ENCODE measurements around the gene SCARF1.

The SCARF1 gene

DNA sequence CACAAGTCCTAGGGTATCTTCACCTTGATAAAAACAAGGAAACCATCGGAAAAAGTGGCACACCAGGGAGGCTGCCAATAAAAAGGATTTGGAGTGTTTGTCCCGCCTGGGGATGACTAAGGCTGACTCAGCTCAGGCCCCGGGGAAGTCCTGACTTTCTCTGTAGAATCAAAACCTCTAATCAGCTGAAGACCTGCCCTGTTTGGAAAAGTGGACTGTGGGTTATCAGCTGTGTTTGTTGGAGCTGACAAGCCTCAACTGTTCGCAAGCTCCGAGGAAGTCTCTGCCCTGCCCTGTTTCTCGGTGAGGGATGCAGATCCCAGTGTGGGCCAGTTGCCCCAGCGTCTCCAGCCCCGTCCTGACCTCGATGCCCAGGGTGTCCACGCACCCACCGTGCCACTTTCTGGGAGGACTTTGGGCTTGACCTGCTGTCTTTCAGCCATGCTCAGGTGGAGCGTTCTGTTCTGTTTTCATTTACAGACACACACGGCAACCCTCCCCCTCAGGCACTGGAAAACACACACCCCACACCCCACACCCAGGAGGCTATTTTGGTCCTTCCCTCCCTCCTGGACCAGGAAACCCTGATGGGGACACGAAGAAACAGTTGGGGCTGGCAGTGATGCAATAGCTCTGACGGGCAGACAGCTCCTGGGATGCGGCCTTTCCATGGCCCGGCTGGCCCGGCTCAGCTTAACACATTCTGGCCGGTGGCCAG is 55.3 kb downstream of the SCARF1 start:
- DNase-seq (ENCODE audit: insufficient read length) = no peak
- FAIRE-seq = peak; percentile 30

DNA sequence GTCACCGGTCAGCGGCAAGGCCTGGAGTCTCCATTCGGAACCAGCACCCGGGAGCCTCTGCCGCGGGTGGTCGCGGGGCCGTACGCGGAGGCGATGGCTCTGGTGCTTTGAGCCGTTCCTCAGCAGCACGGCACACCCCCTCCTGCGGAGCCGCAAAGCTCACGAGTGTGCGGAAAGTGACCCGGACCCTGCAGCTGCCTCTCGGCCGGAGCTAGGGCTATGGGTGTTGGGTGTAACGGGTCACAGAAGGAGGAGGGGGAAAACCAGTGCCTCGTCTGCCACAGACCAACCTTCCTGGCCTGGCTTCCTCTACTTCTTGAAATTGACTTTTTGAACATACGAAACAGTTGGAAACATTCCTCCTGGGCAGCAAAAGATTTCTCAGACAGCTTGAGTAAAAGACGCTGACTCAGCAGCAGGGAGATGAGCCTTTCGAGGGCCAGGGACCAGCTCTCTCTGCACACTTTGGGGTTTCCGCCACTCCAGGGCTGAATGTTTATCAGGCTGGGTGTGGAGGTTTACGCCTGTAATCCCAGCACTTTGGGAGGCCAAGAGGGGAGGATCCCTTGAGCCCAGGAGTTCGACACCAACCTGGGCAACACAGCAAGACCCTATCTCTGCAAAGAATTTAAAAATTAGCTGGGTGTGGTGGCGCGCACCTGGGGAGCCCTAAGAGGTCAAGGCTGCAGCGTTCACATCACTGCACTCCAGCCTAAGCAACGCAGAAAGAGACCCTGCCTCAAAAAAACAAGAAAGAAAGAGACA is 56.5 kb downstream of the SCARF1 start:
- TF ChIP-seq POLR2A (IDR thresholded peaks at IDR 0.05; ENCODE audit: low read depth, low read length) (no peak), POLR2AphosphoS5 (IDR thresholded peaks at IDR 0.05; ENCODE audit: low read depth, low read length) (no peak), TAF1 (IDR thresholded peaks at IDR 0.05; ENCODE audit: borderline replicate concordance, low read depth, low read length) (no peak)
- DNase-seq (ENCODE audit: insufficient read length) = no peak
- no peak for FAIRE-seq

More for the DNA sequence above, 55.3 kb downstream of the SCARF1 start:
- TF ChIP-seq TAF1 (IDR thresholded peaks at IDR 0.05; ENCODE audit: borderline replicate concordance, low read depth, low read length) (no peak), POLR2AphosphoS5 (IDR thresholded peaks at IDR 0.05; ENCODE audit: low read depth, low read length) (no peak)

DNA sequence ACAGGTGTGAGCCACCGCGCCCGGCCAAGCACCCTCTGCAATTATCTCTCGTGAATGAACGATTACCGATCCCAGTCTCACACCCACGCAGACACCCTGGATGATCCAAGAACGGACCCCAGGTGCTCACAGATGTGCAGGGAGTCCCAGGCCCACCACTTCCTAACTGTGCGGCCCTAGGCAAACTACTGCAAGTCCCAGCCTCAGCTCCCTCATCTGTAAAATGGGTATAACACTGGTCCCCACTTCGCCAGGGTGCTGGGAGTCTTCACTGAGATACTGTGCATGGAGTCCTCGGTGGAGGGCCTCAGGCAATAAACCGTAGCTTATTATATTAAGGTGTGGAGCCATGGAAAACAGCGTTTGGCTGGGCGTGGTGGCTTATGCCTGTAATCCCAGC is 61.4 kb downstream of the SCARF1 start:
- no peak for FAIRE-seq

More for the DNA sequence above, 61.4 kb downstream of the SCARF1 start:
- DNase-seq (ENCODE audit: insufficient read length) = no peak
- TF ChIP-seq TAF1 (IDR thresholded peaks at IDR 0.05; ENCODE audit: borderline replicate concordance, low read depth, low read length) (no peak), POLR2A (IDR thresholded peaks at IDR 0.05; ENCODE audit: low read depth, low read length) (no peak), POLR2AphosphoS5 (IDR thresholded peaks at IDR 0.05; ENCODE audit: low read depth, low read length) (no peak)

All from GM12892 (cell line).